ENCODE results near the gene RINT1.

GRCh38 chr7:105610165-105610930 lies 78.3 kb downstream of the RINT1 start:
- no peak for TF ChIP-seq EZH2 (IDR thresholded peaks at IDR 0.05; ENCODE audit: low read length)
- no peak for TF ChIP-seq CTCF (optimal IDR thresholded peaks at IDR 0.05 in 1 of 3, IDR thresholded peaks at IDR 0.05 in 1 of 3, conservative IDR thresholded peaks at IDR 0.05 in 1 of 3; ENCODE audit: extremely low read depth in 1 of 3, insufficient read depth in 2 of 3, low read length in 3 of 3)

Measured in keratinocyte (primary cell).